ENCODE measurements around the gene FGF18. TPM values are rescaled to one million over a fixed set of nuclear protein-coding genes. Genes with fewer than 3 reads are reported as not detected.
A peak's percentile ranks its signal among the peaks of the same experiment; 100 is the strongest.
"Not testable (repeated sequence)": the region's sequence is repeated elsewhere in the genome, so short reads cannot be mapped to it uniquely, and the experiment has no call there.

Gene FGF18, protein sequence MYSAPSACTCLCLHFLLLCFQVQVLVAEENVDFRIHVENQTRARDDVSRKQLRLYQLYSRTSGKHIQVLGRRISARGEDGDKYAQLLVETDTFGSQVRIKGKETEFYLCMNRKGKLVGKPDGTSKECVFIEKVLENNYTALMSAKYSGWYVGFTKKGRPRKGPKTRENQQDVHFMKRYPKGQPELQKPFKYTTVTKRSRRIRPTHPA
- total RNA-seq (1.8 TPM), polyA plus RNA-seq (ENCODE audit: insufficient read depth, low read depth, low replicate concordance) (0.39 TPM)
- long read RNA-seq, donor 1: 0 reads
- long read RNA-seq, donor 2: 0 reads
- long read RNA-seq, donor 3: 0 reads
- long read RNA-seq, donor 4, partial matches to known transcripts: 0 of 1 reads
- long read RNA-seq, donor 4, other reads (novel, unspliced or antisense): 0 of 1 reads
- long read RNA-seq, donor 5: 0 reads
- long read RNA-seq, donor 6: 0 reads
- long read RNA-seq, donor 7, transcript FGF18-201 (5 exons, 1,986 nt): major isoform, 5 of 7 reads
- long read RNA-seq, donor 7, partial matches to known transcripts: 0 of 7 reads
- long read RNA-seq, donor 7, other reads (novel, unspliced or antisense): 2 of 7 reads
- long read RNA-seq, donor 8, partial matches to known transcripts: 0 of 2 reads
- long read RNA-seq, donor 8, other reads (novel, unspliced or antisense): 0 of 2 reads
- long read RNA-seq, donor 9: 0 reads
- long read RNA-seq, donor 10, partial matches to known transcripts: 0 of 1 reads
- long read RNA-seq, donor 10, other reads (novel, unspliced or antisense): 0 of 1 reads

DNA sequence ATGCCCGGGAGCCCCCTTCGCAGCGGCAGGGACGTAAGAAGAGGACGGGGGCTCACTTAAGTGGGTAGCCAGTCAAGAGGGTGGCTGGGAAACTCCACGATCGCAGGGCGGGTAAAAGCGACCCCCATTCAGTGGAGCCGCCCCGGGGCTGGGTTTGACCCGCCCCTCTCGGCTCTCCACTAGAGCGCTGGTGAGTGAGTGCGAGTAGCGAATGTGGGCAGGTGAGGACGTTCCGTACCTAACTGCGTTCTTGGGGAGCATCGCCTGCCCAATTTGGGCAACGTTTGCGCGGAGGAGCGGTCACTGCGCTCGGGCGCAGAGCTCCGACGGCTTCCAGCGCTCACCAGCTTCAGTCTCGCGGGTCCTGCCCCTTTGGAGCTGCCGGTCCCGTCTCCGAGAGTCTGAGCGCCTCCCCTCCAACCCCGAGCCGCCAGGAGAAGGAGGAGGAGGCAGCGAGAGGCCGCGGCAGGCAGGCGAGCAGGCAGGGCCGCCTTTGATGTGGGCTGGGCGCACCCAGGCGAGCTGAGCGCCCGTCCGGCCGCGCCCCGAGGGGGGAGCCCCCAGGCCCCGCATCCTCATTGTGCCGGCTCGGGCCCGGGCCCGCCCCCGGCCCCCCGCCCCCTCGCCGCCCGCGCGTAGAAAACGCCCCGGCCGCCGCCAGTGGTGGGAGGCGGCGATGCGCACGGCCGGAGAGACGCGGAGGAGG lies at the start of gene FGF18:
Gene FGF18 (plus strand): TSS at position 666 of the 706 bp plus-strand sequence. CDS start 553 bp downstream, outside the sequence.
- H3K27ac ChIP-seq (ENCODE audit: low read depth in 2 of 2, low read length in 2 of 2): no peak within 1 kb of the TSS
- peaks cover 2% of the 10 kb centered on the region for H3K27me3 ChIP-seq (ENCODE audit: control insufficient read depth, insufficient read depth, low read length)
- FAIRE-seq (no peak), DNase-seq (peak; percentile 83 to 87 (median 87))
- intact Hi-C loops (cut with DNase I): loop anchor here (10.0 kb wide), 1 partner anchor 496 kb away; no protein-coding TSS in a partner anchor
- H3K36me3 ChIP-seq (ENCODE audit: control insufficient read depth in 2 of 3, insufficient read depth in 3 of 3, low read length in 3 of 3): no peaks in the 10 kb centered on the region
- TF ChIP-seq, protein P1, sequence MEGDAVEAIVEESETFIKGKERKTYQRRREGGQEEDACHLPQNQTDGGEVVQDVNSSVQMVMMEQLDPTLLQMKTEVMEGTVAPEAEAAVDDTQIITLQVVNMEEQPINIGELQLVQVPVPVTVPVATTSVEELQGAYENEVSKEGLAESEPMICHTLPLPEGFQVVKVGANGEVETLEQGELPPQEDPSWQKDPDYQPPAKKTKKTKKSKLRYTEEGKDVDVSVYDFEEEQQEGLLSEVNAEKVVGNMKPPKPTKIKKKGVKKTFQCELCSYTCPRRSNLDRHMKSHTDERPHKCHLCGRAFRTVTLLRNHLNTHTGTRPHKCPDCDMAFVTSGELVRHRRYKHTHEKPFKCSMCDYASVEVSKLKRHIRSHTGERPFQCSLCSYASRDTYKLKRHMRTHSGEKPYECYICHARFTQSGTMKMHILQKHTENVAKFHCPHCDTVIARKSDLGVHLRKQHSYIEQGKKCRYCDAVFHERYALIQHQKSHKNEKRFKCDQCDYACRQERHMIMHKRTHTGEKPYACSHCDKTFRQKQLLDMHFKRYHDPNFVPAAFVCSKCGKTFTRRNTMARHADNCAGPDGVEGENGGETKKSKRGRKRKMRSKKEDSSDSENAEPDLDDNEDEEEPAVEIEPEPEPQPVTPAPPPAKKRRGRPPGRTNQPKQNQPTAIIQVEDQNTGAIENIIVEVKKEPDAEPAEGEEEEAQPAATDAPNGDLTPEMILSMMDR (IDR thresholded peaks at IDR 0.05; ENCODE audit: borderline replicate concordance, extremely low read depth, insufficient read depth): no peak
- H3K4me3 ChIP-seq (ENCODE audit: low read length in 3 of 3): peak within 1 kb of the TSS in 2 of 3 donors; percentile 0 to 44
- no peak within 1 kb of the TSS for H3K9ac ChIP-seq (ENCODE audit: low read length in 3 of 3)
- no peaks in the 10 kb centered on the region for H3K9me3 ChIP-seq (ENCODE audit: control insufficient read depth in 2 of 3, insufficient read depth in 1 of 3, low read length in 3 of 3)
- peaks cover 0 to 17% (median 0%) of the 10 kb centered on the region in 3 donors for H3K4me1 ChIP-seq (ENCODE audit: control insufficient read depth in 2 of 3, insufficient read depth in 2 of 3, low read depth in 1 of 3, low read length in 3 of 3)

DNA sequence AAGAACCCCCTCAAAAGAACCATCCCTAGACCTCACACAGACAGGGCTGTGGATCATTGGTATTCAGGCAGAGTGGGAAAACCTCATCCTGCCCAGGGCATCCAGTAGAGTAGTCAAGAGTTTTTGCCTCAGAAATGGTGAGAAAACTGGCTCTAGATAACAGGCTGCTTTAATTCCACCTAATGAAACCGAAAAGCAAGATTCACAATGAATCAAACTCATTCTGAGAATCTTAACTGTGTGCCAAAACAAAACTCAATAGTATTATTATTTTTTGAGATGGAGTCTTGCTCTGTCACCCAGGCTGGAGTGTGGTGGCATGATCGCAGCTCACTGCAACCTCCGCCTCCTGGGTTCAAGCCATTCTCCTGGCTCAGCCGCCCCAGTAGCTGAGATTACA lies 49.5 kb upstream of the FGF18 start:
- H3K4me1 ChIP-seq (ENCODE audit: control insufficient read depth in 2 of 3, insufficient read depth in 2 of 3, low read depth in 1 of 3, low read length in 3 of 3): no peaks in the 10 kb centered on the region
- no peak overlapping the region for H3K9ac ChIP-seq (ENCODE audit: low read length in 3 of 3)
- H3K9me3 ChIP-seq (ENCODE audit: control insufficient read depth in 2 of 3, insufficient read depth in 1 of 3, low read length in 3 of 3): no peaks in the 10 kb centered on the region
- H3K27ac ChIP-seq (ENCODE audit: low read depth in 2 of 2, low read length in 2 of 2): no peak overlapping the region
- TF ChIP-seq, protein P1 (IDR thresholded peaks at IDR 0.05; ENCODE audit: borderline replicate concordance, extremely low read depth, insufficient read depth): no peak
- no peaks in the 10 kb centered on the region for H3K36me3 ChIP-seq (ENCODE audit: control insufficient read depth in 2 of 3, insufficient read depth in 3 of 3, low read length in 3 of 3)
- no peak for FAIRE-seq
- intact Hi-C loops (cut with DNase I): no loop called here
- no peaks in the 10 kb centered on the region for H3K27me3 ChIP-seq (ENCODE audit: control insufficient read depth, insufficient read depth, low read length)
- H3K4me3 ChIP-seq (ENCODE audit: low read length in 3 of 3): no peak overlapping the region
- DNase-seq: peak in 1 of 5 donors; percentile 11

DNA sequence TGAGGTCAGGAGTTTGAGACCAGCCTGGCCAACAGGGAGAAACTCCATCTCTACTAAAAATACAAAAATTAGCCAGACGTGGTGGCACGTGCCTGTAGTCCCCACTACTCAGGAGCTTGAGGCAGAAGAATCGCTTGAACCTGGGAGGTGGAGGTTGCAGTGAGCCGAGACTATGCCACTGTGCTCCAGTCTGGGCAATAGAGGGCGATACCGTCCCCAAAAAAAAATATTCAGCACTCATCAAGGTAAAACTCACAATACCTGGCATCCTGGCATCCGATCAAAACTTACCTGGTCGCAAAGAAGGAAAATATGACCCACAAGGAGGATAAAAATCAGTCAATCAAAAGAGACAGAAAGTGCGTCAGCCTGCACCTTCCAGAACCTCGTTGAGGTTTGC lies 48.6 kb upstream of the FGF18 start:
- H3K9ac ChIP-seq (ENCODE audit: low read length in 3 of 3); intact Hi-C loops (cut with DNase I); H3K4me3 ChIP-seq (ENCODE audit: low read length in 3 of 3); H3K4me1 ChIP-seq (ENCODE audit: control insufficient read depth in 2 of 3, insufficient read depth in 2 of 3, low read depth in 1 of 3, low read length in 3 of 3); H3K9me3 ChIP-seq (ENCODE audit: control insufficient read depth in 2 of 3, insufficient read depth in 1 of 3, low read length in 3 of 3); H3K36me3 ChIP-seq (ENCODE audit: control insufficient read depth in 2 of 3, insufficient read depth in 3 of 3, low read length in 3 of 3); H3K27me3 ChIP-seq (ENCODE audit: control insufficient read depth, insufficient read depth, low read length); FAIRE-seq; H3K27ac ChIP-seq (ENCODE audit: low read depth in 2 of 2, low read length in 2 of 2): not testable (repeated sequence)
- peak in 2 of 5 donors; percentile 2 to 5 for DNase-seq
